SW480 (cell line): ENCODE results near the gene WASF3.
"Not testable (repeated sequence)": the region's sequence is repeated elsewhere in the genome, so short reads cannot be mapped to it uniquely, and the experiment has no call there.

ENCODE experiments used
- DNase-seq: peaks from one replicate; pipeline ENCODE4 v3.0.0-alpha.2; 2016; ENCODE audit warnings: low spot score

The WASF3 gene

DNA sequence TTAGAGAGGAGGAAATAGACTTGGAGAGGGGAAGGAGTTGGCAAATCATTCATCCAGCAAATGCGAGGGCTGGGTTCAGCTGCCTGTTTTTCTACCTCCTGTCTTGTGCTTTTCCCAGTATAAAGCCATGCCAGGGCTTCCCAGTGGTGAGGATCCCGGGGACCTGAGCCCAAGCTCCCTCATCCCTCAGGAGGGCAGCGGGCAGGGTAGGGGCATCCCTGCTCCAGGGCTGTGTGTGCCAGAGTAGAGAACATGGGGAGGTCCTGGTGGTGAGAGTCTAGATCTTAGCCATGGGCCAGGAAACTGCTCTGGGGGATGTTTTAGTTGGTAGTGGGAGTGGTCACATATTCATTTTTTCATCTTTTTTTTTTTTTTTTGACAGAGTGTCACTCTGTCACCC, 159.5 kb downstream of the WASF3 start:
- no peak for DNase-seq

DNA sequence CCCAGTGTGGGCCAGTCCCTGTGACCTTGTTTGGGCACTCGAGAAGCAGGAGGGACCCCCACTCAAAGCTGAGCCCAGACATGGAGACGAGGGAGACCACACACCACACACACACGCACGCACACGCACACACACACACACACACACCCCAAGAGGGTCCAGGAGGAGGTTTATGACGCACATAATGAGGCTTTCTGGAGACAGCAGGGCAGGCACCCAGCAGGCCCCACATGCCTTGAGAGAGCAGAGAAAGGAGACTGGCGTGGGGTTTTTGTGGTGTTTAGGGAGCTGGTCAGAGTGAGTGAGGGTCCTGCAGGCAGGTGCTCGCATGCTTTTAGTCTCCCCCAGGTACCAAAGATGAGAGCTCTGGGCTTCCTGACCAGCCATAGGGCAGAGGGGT, 160.7 kb downstream of the WASF3 start:
- no peak for DNase-seq

- no peak for DNase-seq
Measured at GRCh38 chr13:26718872-26719271, 161.4 kb downstream of the WASF3 start.

- DNase-seq: peak; percentile 10
Measured at GRCh38 chr13:26719356-26719945, 162.0 kb downstream of the WASF3 start.

- DNase-seq: no peak
Measured at GRCh38 chr13:26721251-26722121, 164.0 kb downstream of the WASF3 start.

DNA sequence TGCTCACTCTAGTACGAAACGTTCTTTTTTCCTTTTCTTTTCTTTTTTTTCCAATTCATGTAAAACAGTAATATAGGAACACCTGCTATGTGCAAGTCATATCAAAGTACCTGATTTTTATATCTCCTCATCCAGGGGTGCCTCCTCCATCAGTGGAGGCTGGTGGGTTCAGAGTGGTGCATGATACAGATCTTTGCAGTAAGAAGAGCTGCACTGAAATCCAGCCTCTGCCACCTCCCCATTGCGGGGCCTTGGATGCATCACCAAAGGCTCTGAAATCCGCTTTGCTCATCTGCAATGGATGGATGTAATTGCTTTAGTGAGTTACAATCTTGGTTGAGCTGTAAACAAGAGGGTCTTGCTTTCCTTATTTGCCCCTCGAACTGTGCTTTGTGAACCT, 164.8 kb downstream of the WASF3 start:
- no peak for DNase-seq

DNA sequence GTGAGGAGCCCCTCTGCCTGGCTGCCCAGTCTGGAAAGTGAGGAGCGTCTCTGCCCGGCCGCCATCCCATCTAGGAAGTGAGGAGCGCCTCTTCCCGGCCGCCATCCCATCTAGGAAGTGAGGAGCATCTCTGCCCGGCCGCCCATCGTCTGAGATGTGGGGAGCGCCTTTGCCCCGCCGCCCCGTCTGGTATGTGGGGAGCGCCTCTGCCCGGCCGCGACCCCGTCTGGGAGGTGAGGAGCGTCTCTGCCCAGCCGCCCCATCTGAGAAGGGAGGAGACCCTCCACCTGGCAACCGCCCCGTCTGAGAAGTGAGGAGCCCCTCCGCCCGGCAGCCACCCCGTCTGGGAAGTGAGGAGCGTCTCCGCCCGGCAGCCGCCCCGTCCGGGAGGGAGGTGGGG, 166.1 kb downstream of the WASF3 start:
- DNase-seq: not testable (repeated sequence)

- DNase-seq: no peak
Measured at GRCh38 chr13:26726684-26727083, 169.2 kb downstream of the WASF3 start.

DNA sequence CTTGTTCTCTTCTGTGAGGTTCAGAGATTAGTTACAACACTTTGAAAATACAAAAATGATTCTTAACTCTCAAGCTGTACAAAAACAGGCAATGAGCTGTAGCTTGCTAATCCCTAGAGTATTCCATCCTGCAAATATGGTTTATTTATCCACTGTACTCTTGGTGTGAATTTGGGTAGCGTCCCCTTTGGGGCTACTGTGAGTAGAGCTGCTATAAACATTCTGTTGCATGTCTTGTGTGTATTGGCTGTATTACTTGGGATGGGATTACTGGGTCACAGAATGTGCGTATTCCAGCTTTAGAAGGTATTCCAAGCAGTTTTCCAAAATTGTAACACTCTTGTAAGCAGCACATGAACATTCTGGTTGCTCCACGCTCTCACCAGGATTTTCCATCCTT, 169.6 kb downstream of the WASF3 start:
- DNase-seq: no peak

- DNase-seq: no peak
Measured at GRCh38 chr13:26727633-26728032, 170.2 kb downstream of the WASF3 start.

DNA sequence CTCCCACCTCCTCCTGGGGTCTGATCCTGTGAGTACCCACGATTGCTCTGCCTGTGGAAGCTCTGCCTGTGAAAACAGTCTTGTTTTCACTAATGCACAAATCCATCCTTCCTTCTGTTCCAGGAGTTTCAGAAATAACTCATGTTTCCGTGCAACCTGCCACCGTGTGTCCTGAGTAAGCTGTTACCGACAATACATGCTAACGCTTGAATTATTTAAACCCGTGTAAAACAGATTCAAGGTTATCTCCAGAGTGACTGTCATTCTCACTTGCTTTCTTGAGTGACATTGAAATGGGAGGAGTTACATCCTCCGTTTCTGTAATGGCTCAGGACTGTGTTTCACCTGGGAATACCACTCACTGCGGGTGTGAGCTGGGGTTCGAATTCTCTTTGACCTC, 178.2 kb downstream of the WASF3 start:
- no peak for DNase-seq
